ENCODE data around the gene C2CD2.

GRCh38 chr21:41916888-41917433, 36.9 kb downstream of the C2CD2 start:
- TF ChIP-seq, protein P1, sequence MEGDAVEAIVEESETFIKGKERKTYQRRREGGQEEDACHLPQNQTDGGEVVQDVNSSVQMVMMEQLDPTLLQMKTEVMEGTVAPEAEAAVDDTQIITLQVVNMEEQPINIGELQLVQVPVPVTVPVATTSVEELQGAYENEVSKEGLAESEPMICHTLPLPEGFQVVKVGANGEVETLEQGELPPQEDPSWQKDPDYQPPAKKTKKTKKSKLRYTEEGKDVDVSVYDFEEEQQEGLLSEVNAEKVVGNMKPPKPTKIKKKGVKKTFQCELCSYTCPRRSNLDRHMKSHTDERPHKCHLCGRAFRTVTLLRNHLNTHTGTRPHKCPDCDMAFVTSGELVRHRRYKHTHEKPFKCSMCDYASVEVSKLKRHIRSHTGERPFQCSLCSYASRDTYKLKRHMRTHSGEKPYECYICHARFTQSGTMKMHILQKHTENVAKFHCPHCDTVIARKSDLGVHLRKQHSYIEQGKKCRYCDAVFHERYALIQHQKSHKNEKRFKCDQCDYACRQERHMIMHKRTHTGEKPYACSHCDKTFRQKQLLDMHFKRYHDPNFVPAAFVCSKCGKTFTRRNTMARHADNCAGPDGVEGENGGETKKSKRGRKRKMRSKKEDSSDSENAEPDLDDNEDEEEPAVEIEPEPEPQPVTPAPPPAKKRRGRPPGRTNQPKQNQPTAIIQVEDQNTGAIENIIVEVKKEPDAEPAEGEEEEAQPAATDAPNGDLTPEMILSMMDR (IDR thresholded peaks at IDR 0.05): no peak
- TF ChIP-seq POLR2A (IDR thresholded peaks at IDR 0.05): no peak
